T-cell (primary cell): ENCODE data around the gene B3GNT2. TPM values are rescaled to one million over a fixed set of nuclear protein-coding genes. Genes with fewer than 3 reads are reported as not detected.
"Not testable (repeated sequence)": the region's sequence is repeated elsewhere in the genome, so short reads cannot be mapped to it uniquely, and the experiment has no call there.

Experiments
- ATAC-seq, 4 experiments: fragments of 200-7000 bp in 3 of 4; fragments of 150-1000 bp in 1 of 4; cut with Tn5 transposase; replicated peaks in 1 of 4; 1 replicate in 3 of 4; 2 replicates in 1 of 4; pipeline ENCODE4 v1.10.0; 2021; ENCODE audit warnings: moderate library complexity in 3 of 4, mild to moderate bottlenecking in 2 of 4, moderate number of reproducible peaks in 1 of 4
- CTCF ChIA-PET, 2 donors: fragments of 300-600 bp; sonication (Branson Sonifier 250); formaldehyde crosslinking; loops; one replicate each; lab custom pipeline; 2022; ENCODE audit warnings: antibody characterized with exemption in 2 of 2; lab: Charles Lee
- POLR2A ChIA-PET, 2 donors: fragments of 300-600 bp; sonication (Branson Sonifier 250); formaldehyde crosslinking; loops; one replicate each; lab custom pipeline; 2022; ENCODE audit warnings: antibody characterized with exemption in 2 of 2; lab: Charles Lee
- DNase-seq, 35 experiments: peaks; one replicate each; pipeline versions ENCODE4 v3.0.0 to v3.0.0-alpha.2; 2013 to 2023
- H3K27ac ChIP-seq: one replicate; pipeline ENCODE4 v1.5.1; 2013; ENCODE audit warnings: low read length
- H3K27me3 ChIP-seq, 2 experiments: replicated peaks in 1 of 2; 1 replicate in 1 of 2; 2 replicates in 1 of 2; pipeline versions ENCODE4 v1.6.1 to v1.7.0; 2013; ENCODE audit warnings: low read length in 1 of 2, mixed read lengths in 1 of 2; ENCODE audit not compliant: control insufficient read depth in 2 of 2, insufficient read depth in 2 of 2; ENCODE audit errors: extremely low read depth in 1 of 2
- H3K36me3 ChIP-seq, 2 donors: 1 replicate in 1 of 2; 2 replicates in 1 of 2; pipeline versions ENCODE4 v1.6.1 to v1.7.0; 2013; ENCODE audit warnings: low read length in 1 of 2; ENCODE audit not compliant: control insufficient read depth in 2 of 2, insufficient read depth in 1 of 2; ENCODE audit errors: extremely low read depth in 1 of 2
- H3K4me1 ChIP-seq, 2 experiments: 1 replicate in 1 of 2; 2 replicates in 1 of 2; pipeline versions ENCODE4 v1.6.1 to v1.7.0; 2013; ENCODE audit warnings: low read length in 2 of 2, mixed read lengths in 1 of 2; ENCODE audit not compliant: insufficient read depth in 2 of 2, control insufficient read depth in 1 of 2; ENCODE audit errors: extremely low read depth in 1 of 2
- H3K4me3 ChIP-seq, 2 donors: 1 replicate in 1 of 2; 2 replicates in 1 of 2; pipeline versions ENCODE4 v1.5.1 to v1.7.0; 2013; ENCODE audit warnings: mild to moderate bottlenecking in 2 of 2, low read length in 1 of 2, moderate library complexity in 1 of 2; ENCODE audit not compliant: control insufficient read depth in 1 of 2; ENCODE audit errors: extremely low read depth in 1 of 2
- H3K9me3 ChIP-seq: 2 replicates; pipeline ENCODE4 v1.7.0; 2013
- H3K27ac Mint-ChIP-seq, 2 donors: one replicate each; pipeline ENCODE4 v1.8.0; 2020 to 2021; ENCODE audit warnings: mild to moderate bottlenecking in 2 of 2, mixed read lengths in 2 of 2
- H3K27me3 Mint-ChIP-seq, 2 donors: one replicate each; pipeline ENCODE4 v1.8.0; 2021 to 2022; ENCODE audit warnings: mixed read lengths in 2 of 2
- H3K36me3 Mint-ChIP-seq: one replicate; pipeline ENCODE4 v1.8.0; 2021; ENCODE audit warnings: mixed read lengths
- H3K4me1 Mint-ChIP-seq, 3 donors: one replicate each; pipeline ENCODE4 v1.8.0; 2020 to 2022; ENCODE audit warnings: mixed read lengths in 3 of 3, mild to moderate bottlenecking in 1 of 3
- H3K4me3 Mint-ChIP-seq, 3 donors: one replicate each; pipeline ENCODE4 v1.8.0; 2020 to 2022; ENCODE audit warnings: mild to moderate bottlenecking in 3 of 3, mixed read lengths in 3 of 3, moderate library complexity in 3 of 3
- H3K9me3 Mint-ChIP-seq, 3 donors: one replicate each; pipeline ENCODE4 v1.8.0; 2020 to 2022; ENCODE audit warnings: mixed read lengths in 3 of 3
- WGBS: methylation state at CpG from one replicate; pipeline ENCODE4 v1.1.5; 2013; ENCODE audit warnings: missing lambda C conversion rate; ENCODE audit not compliant: insufficient coverage; 5-methylcytosine and 5-hydroxymethylcytosine counted together
- total RNA-seq, 35 experiments: library from RNA in 6 of 35; stranded (reverse) in 6 of 35; fragments of 120-200 nt in 1 of 35; gene quantifications; one replicate each; pipeline versions ENCODE4 v1.2.1 to v1.2.4 and lab custom pipeline; 2013 to 2026

Gene B3GNT2
- total RNA-seq, 5 donors from 2014 or later (not counting 1 experiment from before 2014, with no cell fraction given) = 20.9 to 47.3 (median 22.4) TPM

DNA sequence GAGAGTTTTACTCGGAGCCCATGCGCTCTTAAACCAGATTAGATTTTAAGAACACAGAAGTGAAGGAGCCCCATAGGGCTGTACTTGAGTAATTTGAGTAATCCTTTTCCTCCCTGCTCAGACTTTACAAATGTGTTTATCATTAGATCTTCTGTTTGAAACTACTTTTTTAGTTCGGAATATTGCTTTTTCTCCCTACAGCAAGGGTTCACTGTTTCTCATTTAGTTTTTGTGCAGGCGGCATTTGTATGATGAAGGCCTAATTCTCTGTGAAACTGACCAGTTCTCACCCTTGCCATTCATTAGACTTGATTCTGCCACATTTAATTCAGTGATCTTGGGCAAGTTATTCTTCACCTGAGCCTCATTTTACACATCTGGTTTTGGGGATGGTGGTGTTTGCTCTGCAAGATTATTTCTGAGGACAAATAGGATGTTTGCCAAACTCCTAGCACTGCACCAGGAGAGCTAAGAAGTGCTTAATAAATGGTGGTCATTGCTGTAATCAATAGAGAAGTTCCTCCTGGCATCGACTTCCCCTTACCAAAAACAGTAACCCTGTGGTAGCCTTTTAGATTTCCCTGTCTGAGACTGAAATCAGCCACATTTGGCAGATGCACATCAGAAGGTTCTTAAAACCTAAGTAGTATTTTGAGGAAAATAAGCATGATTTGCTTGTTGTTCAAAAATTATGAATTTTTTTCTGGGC, 2.2 kb downstream of the B3GNT2 start:
- ChIA-PET POLR2A (interaction anchor here (0.6 to 1.1 kb wide), 3 partner anchors 11 to 44 kb away, joined by 3 to 4 read pairs (median 4); no protein-coding TSS in a partner anchor), CTCF (interaction anchor here in 1 of 2 donors (1.1 kb wide), 2 partner anchors 18 to 212 kb away, joined by 3 to 4 read pairs; no protein-coding TSS in a partner anchor)
- Mint-ChIP-seq H3K27me3 (no peaks in the 10 kb centered on the region), H3K36me3 (no peaks in the 10 kb centered on the region), H3K9me3 (no peaks in the 10 kb centered on the region), H3K27ac (peak overlapping the region; percentile 86 to 87), H3K4me1 (peaks cover 54 to 63% (median 60%) of the 10 kb centered on the region in 3 donors), H3K4me3 (peak overlapping the region; percentile 87 to 96 (median 89))
- peak overlapping the region; percentile 71 to 100 for H3K4me3 ChIP-seq
- DNase-seq = no peak
- peaks cover 44 to 51% of the 10 kb centered on the region in 2 experiments for H3K4me1 ChIP-seq
- H3K27ac ChIP-seq = peak overlapping the region; percentile 0
- no CpG with 5 or more reads among the region's 5 CpGs for WGBS
- no peaks in the 10 kb centered on the region for H3K36me3 ChIP-seq
- H3K27me3 ChIP-seq = no peaks in the 10 kb centered on the region
- no peak for ATAC-seq
- H3K9me3 ChIP-seq = no peaks in the 10 kb centered on the region

DNA sequence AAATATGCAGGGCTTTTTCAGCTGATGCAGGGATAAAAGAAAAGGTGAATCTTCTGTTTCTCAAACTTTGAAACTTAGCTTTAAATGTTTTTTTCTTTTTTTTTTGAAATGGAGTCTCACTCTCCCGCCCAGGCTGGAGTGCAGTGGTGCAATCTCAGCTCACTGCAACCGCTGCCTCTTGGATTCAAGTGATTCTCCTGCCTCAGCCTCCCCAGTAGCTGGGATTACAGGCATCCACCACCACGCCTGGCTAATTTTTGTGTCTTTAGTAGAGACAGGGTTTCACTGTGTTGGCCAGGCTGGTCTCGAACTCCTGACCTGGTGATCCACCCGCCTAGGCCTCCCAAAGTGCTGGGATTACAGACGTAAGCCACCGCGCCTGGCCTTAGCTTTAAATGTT, 2.9 kb downstream of the B3GNT2 start:
- peaks cover 47 to 58% of the 10 kb centered on the region in 2 experiments for H3K4me1 ChIP-seq
- DNase-seq, H3K36me3 Mint-ChIP-seq, H3K27me3 Mint-ChIP-seq, CTCF ChIA-PET, H3K9me3 Mint-ChIP-seq, H3K9me3 ChIP-seq, ATAC-seq, H3K36me3 ChIP-seq, H3K27me3 ChIP-seq: not testable (repeated sequence)
- WGBS = 89% methylated on average over 6 of the region's 8 CpGs
- H3K27ac Mint-ChIP-seq = peak overlapping the region; percentile 86 to 87
- peak overlapping the region; percentile 46 for H3K27ac ChIP-seq
- peak overlapping the region; percentile 87 to 96 (median 89) for H3K4me3 Mint-ChIP-seq
- H3K4me3 ChIP-seq = peak overlapping the region in 1 of 2 donors; percentile 46
- peaks cover 62 to 71% (median 67%) of the 10 kb centered on the region in 3 donors for H3K4me1 Mint-ChIP-seq
- POLR2A ChIA-PET = interaction anchor here in 1 of 2 donors (0.6 kb wide), 1 partner anchor 661 kb away, joined by 3 read pairs; the partner anchor contains the start of gene XPO1

DNA sequence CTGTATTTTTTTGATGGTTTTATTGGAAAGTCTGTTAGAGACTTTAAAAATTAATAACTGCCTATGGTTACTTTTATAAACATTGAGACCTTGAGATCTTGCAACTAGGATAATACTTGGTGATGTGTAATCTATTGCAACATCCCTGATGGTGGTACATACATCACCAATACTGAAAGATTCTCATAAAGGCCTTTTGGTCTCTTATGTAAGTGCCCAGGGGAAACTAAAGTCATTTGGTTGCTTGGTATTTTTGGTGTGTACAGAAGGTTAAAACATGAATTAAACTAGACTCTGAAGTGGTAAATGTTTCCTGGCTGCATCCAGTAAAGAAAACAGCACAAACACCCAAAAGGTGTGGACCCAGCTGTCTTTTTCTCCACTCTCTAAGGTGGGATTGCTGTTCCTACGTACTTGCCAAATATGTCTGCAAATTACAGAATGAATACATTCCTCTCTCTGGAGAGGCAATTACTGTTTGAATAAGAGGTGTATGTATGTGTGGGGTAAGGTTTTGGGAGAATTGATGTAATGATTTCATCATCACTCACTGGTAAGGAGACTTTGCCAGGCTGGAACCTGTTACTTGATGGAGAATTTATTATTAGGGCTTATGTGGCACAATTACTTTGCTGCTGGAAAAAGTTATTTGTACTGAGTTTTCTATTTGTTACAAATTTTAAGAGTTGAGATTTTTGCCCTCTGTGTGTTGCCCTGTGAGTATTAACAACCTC, 3.6 kb downstream of the B3GNT2 start:
- POLR2A ChIA-PET = interaction anchor here in 1 of 2 donors (0.6 kb wide), 1 partner anchor 661 kb away, joined by 3 read pairs; the partner anchor contains the start of gene XPO1

DNA sequence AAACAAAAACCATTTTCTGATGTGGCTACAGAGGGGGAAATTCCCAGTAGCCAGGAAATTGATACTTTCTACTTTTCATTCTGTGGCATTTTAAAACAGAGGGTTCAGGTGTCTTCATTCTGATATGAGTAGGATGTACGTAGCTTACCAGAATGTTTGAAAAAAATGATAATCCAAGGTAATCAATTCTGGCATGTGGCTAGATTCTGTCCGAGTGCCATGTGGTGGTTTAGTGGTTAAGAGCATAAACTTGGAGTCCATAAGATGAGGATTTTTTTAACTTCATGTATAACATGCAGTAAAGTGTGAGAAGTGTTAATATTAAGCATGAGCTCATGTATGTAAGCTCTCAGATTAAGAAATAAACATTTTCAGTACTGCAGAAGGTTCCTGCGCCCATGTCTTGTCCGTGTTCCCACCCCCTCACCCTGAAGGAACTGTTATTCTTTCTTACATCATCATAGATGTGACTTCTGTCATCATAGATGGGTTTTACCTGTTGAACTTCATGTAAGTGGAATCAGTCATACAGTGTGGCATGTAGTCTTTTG, 4.5 kb downstream of the B3GNT2 start:
- Mint-ChIP-seq H3K4me3 (peak overlapping the region; percentile 55 to 96 (median 89)), H3K9me3 (no peaks in the 10 kb centered on the region), H3K27me3 (no peaks in the 10 kb centered on the region), H3K27ac (peak overlapping the region; percentile 79 to 87), H3K4me1 (peaks cover 77 to 80% (median 80%) of the 10 kb centered on the region in 3 donors), H3K36me3 (no peaks in the 10 kb centered on the region)
- peak in 1 of 4 experiments; percentile 40 for ATAC-seq
- DNase-seq = peak in 2 of 35 experiments; percentile 33 to 68
- no peak overlapping the region for H3K4me3 ChIP-seq
- 0% methylated on average over 2 of the region's 4 CpGs for WGBS
- no peaks in the 10 kb centered on the region for H3K9me3 ChIP-seq
- H3K36me3 ChIP-seq = no peaks in the 10 kb centered on the region
- H3K27ac ChIP-seq = peak overlapping the region; percentile 24
- no peaks in the 10 kb centered on the region for H3K27me3 ChIP-seq
- ChIA-PET CTCF (interaction anchor here in 1 of 2 donors (0.5 to 1.1 kb wide), 2 partner anchors 9 to 207 kb away, joined by 3 read pairs; no protein-coding TSS in a partner anchor), POLR2A (interaction anchor here (0.5 to 1.0 kb wide), 3 partner anchors 9 to 1465 kb away, joined by 3 to 7 read pairs (median 6); no protein-coding TSS in a partner anchor)
- peaks cover 44 to 62% of the 10 kb centered on the region in 2 experiments for H3K4me1 ChIP-seq

More for the DNA sequence above, 3.6 kb downstream of the B3GNT2 start:
- peaks cover 69 to 75% (median 71%) of the 10 kb centered on the region in 3 donors for H3K4me1 Mint-ChIP-seq
- H3K27ac ChIP-seq = peak overlapping the region; percentile 46
- peak overlapping the region; percentile 79 to 87 for H3K27ac Mint-ChIP-seq
- no peaks in the 10 kb centered on the region for H3K36me3 ChIP-seq
- H3K27me3 Mint-ChIP-seq = no peaks in the 10 kb centered on the region
- CTCF ChIA-PET = interaction anchor here in 1 of 2 donors (0.5 kb wide), 1 partner anchor 217 kb away, joined by 3 read pairs; no protein-coding TSS in a partner anchor
- ATAC-seq = no peak
- peaks cover 47 to 61% of the 10 kb centered on the region in 2 experiments for H3K4me1 ChIP-seq
- WGBS = no CpG with 5 or more reads among the region's 1 CpG
- DNase-seq = peak in 1 of 35 experiments; percentile 28
- peak overlapping the region; percentile 55 to 96 (median 89) for H3K4me3 Mint-ChIP-seq
- H3K9me3 ChIP-seq = no peaks in the 10 kb centered on the region
- no peaks in the 10 kb centered on the region for H3K36me3 Mint-ChIP-seq
- H3K4me3 ChIP-seq = no peak overlapping the region
- no peaks in the 10 kb centered on the region for H3K9me3 Mint-ChIP-seq
- H3K27me3 ChIP-seq = no peaks in the 10 kb centered on the region

DNA sequence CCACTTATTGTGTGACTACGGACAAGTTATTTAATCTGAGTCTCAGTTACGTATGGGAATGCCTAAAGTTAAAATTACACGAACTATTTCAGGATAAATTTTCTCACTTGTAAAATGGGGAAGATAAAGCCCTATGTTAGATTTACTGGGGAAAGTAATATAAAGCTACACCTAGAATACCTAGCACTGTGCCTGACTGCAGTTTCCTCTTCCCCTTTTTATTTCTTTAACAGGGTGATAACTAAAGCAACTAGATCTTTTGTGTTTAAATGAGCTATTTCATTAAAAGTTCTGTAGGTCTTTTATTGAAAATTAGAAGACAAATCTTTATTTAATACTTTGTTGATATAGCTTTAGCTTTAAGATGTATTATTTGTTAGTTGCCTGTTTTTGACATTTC, 5.0 kb downstream of the B3GNT2 start:
- ATAC-seq (no peak), DNase-seq (no peak)
- Histone ChIP-seq H3K27ac (peak overlapping the region; percentile 24), H3K36me3 (no peaks in the 10 kb centered on the region), H3K4me1 (peaks cover 43 to 65% of the 10 kb centered on the region in 2 experiments), H3K4me3 (no peak overlapping the region), H3K27me3 (no peaks in the 10 kb centered on the region), H3K9me3 (no peaks in the 10 kb centered on the region)
- H3K9me3 Mint-ChIP-seq = no peaks in the 10 kb centered on the region
- CTCF ChIA-PET = interaction anchor here in 1 of 2 donors (0.9 to 1.1 kb wide), 2 partner anchors 9 to 13 kb away, joined by 3 read pairs; no protein-coding TSS in a partner anchor
- H3K4me1 Mint-ChIP-seq = peaks cover 82 to 85% (median 85%) of the 10 kb centered on the region in 3 donors
- POLR2A ChIA-PET = interaction anchor here (0.5 to 1.1 kb wide), 5 partner anchors 8 to 1466 kb away, joined by 3 to 12 read pairs (median 6); no protein-coding TSS in a partner anchor
- no CpG with 5 or more reads among the region's 3 CpGs for WGBS
- H3K4me3 Mint-ChIP-seq = peak overlapping the region; percentile 55 to 96 (median 89)
- peak overlapping the region; percentile 79 to 87 for H3K27ac Mint-ChIP-seq
- H3K36me3 Mint-ChIP-seq = no peaks in the 10 kb centered on the region
- no peaks in the 10 kb centered on the region for H3K27me3 Mint-ChIP-seq
